A673 (cell line): ENCODE results near the gene LYSET. TPM values are rescaled to one million over a fixed set of nuclear protein-coding genes. Genes with fewer than 3 reads are reported as not detected.
A peak's percentile ranks its signal among the peaks of the same experiment; 100 is the strongest.

ENCODE experiments used
- BruUV-seq: library from RNA; stranded (reverse); fragments of 400-500 nt; replicated peaks from 2 replicates; lab custom pipeline; 2021; lab: Mats Ljungman, UMichigan
- CTCF ChIA-PET: fragments of 300-600 bp; sonication (Branson Sonifier 250); formaldehyde crosslinking; loops from one replicate; lab custom pipeline; 2022; ENCODE audit warnings: antibody characterized with exemption; lab: Charles Lee
- POLR2A ChIA-PET: fragments of 300-600 bp; sonication (Branson Sonifier 250); formaldehyde crosslinking; loops from one replicate; lab custom pipeline; 2022; ENCODE audit warnings: antibody characterized with exemption; ENCODE audit not compliant: low non-redundant PET; lab: Charles Lee
- DNase-seq: peaks from one replicate; pipeline ENCODE4 v3.0.0-alpha.2; 2015; ENCODE audit warnings: low spot score
- H3K27ac ChIP-seq: fragments of 200-600 bp; sonication (generic); 2 replicates; pipeline ENCODE4 v1.5.1; 2016; ENCODE audit warnings: mixed run types, low read depth, mild to moderate bottlenecking, mixed read lengths, antibody characterized with exemption, low read length; ENCODE audit not compliant: poor library complexity, severe bottlenecking
- H3K27me3 ChIP-seq: fragments of 200-600 bp; sonication (generic); replicated peaks from 2 replicates; pipeline ENCODE4 v1.6.1; 2017; ENCODE audit warnings: mixed run types, low read depth, mild to moderate bottlenecking, mixed read lengths, antibody characterized with exemption, low read length; ENCODE audit not compliant: insufficient read depth, poor library complexity
- H3K36me3 ChIP-seq: fragments of 200-600 bp; sonication (generic); 2 replicates; pipeline ENCODE4 v1.6.1; 2016; ENCODE audit warnings: mixed run types, mild to moderate bottlenecking, mixed read lengths, antibody characterized with exemption, low read length; ENCODE audit not compliant: insufficient read depth, poor library complexity, severe bottlenecking
- H3K4me1 ChIP-seq: fragments of 200-600 bp; sonication (generic); 2 replicates; pipeline ENCODE4 v1.6.1; 2017; ENCODE audit warnings: mixed run types, mild to moderate bottlenecking, mixed read lengths, antibody characterized with exemption, low read length; ENCODE audit not compliant: insufficient read depth, poor library complexity, severe bottlenecking
- H3K4me3 ChIP-seq: fragments of 200-600 bp; sonication (generic); 2 replicates; pipeline ENCODE4 v1.5.1; 2016; ENCODE audit warnings: low read depth, mixed run types, mild to moderate bottlenecking, mixed read lengths, low read length; ENCODE audit not compliant: poor library complexity, severe bottlenecking
- H3K9me3 ChIP-seq: fragments of 200-600 bp; sonication (generic); 2 replicates; pipeline ENCODE4 v1.6.1; 2016; ENCODE audit warnings: mixed run types, low read depth, mild to moderate bottlenecking, mixed read lengths, antibody characterized with exemption, low read length; ENCODE audit not compliant: poor library complexity, severe bottlenecking
- EZH2 ChIP-seq: fragments of 200-600 bp; sonication (generic); IDR thresholded peaks from 2 replicates; pipeline ENCODE4 v1.6.1; 2017; ENCODE audit warnings: borderline replicate concordance, low read depth, mild to moderate bottlenecking, mixed read lengths, antibody characterized with exemption, low read length; ENCODE audit not compliant: poor library complexity, severe bottlenecking
- intact Hi-C: fragments of 100-400 bp; cut with micrococcal nuclease; formaldehyde crosslinking; loops from one replicate; pipeline ENCODE4 v1.10.0; 2022; ENCODE audit not compliant: unreplicated experiment
- total RNA-seq: library from RNA; stranded (reverse); gene quantifications from 2 replicates; pipeline ENCODE4 v1.2.3, GENCODE V29; 2021
- TF ChIP-seq, protein P1 (sequence below): fragments of 300-800, 200-600 bp; sonication (generic); conservative IDR thresholded peaks from 2 replicates; pipeline ENCODE4 v1.5.1; 2017; ENCODE audit warnings: low read depth, mild to moderate bottlenecking, antibody characterized with exemption, low read length, moderate library complexity, mixed read lengths

LYSET gene
- total RNA-seq, 1 experiment from 2014 or later, result 26.8 TPM

DNA sequence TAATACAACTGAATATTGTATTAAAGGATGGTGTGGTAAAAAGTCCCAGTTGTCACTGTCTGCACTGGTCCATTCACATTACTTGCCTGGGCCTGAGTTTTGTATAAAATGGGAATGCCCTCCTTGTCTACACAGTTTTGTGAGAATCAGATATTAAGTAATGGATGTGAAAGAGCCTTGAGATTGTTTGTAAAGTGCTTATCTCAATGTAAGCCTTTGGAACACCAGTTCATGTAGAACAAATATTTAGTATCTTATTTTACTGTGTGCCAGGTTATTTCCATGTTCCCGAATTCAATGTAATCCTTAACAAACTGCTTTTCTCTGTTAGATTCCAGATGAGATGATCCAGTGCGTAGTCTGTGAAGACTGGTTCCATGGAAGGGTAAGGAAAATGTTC, 29.5 kb downstream of the LYSET start:
- intact Hi-C loops, result no loop called here
- CTCF ChIA-PET, result no interaction called here
- H3K4me1 ChIP-seq, result peaks cover 3% of the 10 kb centered on the region
- no peak overlapping the region for H3K27ac ChIP-seq
- BruUV-seq, result no TSS peak
- DNase-seq, result no peak
- no peak for TF ChIP-seq EZH2
- TF ChIP-seq, protein P1, sequence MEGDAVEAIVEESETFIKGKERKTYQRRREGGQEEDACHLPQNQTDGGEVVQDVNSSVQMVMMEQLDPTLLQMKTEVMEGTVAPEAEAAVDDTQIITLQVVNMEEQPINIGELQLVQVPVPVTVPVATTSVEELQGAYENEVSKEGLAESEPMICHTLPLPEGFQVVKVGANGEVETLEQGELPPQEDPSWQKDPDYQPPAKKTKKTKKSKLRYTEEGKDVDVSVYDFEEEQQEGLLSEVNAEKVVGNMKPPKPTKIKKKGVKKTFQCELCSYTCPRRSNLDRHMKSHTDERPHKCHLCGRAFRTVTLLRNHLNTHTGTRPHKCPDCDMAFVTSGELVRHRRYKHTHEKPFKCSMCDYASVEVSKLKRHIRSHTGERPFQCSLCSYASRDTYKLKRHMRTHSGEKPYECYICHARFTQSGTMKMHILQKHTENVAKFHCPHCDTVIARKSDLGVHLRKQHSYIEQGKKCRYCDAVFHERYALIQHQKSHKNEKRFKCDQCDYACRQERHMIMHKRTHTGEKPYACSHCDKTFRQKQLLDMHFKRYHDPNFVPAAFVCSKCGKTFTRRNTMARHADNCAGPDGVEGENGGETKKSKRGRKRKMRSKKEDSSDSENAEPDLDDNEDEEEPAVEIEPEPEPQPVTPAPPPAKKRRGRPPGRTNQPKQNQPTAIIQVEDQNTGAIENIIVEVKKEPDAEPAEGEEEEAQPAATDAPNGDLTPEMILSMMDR, result no peak
- no peaks in the 10 kb centered on the region for H3K9me3 ChIP-seq
- no peak overlapping the region for H3K4me3 ChIP-seq
- peaks cover 64% of the 10 kb centered on the region for H3K36me3 ChIP-seq
- POLR2A ChIA-PET, result no interaction called here
- no peaks in the 10 kb centered on the region for H3K27me3 ChIP-seq

DNA sequence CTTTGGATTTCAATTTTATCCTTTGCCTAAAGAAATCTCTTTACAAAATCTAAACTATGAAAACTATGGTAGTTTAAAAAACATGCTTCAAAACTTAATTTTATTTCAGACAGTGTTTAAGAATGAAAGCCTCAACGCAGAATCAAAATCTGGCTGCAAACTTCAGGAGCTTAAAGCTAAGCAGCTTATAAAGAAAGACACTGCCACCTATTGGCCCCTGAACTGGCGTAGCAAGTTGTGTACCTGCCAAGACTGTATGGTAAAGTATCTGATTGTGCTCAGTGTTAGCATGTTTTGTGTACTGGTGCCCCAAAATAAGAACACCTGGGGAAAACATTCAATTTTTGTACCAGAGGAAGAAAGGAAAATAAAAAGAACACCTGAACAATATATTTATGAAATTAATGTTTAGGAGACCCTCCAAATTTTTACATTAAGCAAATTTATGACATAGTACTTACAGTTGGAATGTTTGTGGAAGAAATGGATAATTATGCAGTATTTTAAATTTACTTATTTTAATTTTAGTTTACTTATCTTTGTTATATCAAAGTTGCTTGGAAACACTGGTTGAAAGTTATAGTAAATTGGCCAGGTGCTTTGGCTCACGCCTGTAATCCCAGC, 34.1 kb downstream of the LYSET start:
- intact Hi-C loops, result no loop called here

DNA sequence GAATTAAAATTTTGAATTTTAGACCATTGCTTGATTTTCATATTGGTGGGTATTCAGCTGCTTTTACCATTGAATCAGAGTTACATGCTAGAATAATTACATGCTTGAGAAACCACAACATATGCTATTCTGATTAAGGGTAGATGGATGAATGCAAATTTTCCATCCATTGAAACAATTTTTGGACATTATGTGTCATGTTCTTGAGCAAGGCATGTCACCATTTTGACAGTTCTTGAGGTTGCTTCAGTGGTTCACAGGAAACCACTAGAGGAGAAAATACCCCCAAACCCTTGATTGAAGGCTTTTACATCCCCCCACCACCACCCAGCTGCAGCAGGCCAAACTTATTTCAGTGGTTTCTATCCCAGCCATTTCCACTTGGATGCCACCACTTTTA, 35.4 kb downstream of the LYSET start:
- no TSS peak for BruUV-seq
- no peak overlapping the region for H3K27ac ChIP-seq
- H3K27me3 ChIP-seq, result no peaks in the 10 kb centered on the region

More for the DNA sequence above, 34.1 kb downstream of the LYSET start:
- no peak for TF ChIP-seq EZH2
- TF ChIP-seq, protein P1, result peak; percentile 73
- CTCF ChIA-PET, result interaction anchor here (0.5 to 1.0 kb wide), 9 partner anchors 12 to 750 kb away, joined by 3 to 16 read pairs (median 5); partner anchors contain the start of genes GON7 and UBR7
- Histone ChIP-seq H3K27ac (no peak overlapping the region), H3K27me3 (no peaks in the 10 kb centered on the region), H3K36me3 (peaks cover 72% of the 10 kb centered on the region), H3K9me3 (no peaks in the 10 kb centered on the region), H3K4me1 (no peaks in the 10 kb centered on the region), H3K4me3 (no peak overlapping the region)
- no TSS peak for BruUV-seq
- POLR2A ChIA-PET, result no interaction called here
- DNase-seq, result peak; percentile 70

More for the DNA sequence above, 35.4 kb downstream of the LYSET start:
- H3K9me3 ChIP-seq, result no peaks in the 10 kb centered on the region
- ChIA-PET POLR2A (no interaction called here), CTCF (no interaction called here)
- H3K36me3 ChIP-seq, result peaks cover 61% of the 10 kb centered on the region
- intact Hi-C loops, result no loop called here
- H3K4me1 ChIP-seq, result no peaks in the 10 kb centered on the region
- TF ChIP-seq EZH2, result no peak
- TF ChIP-seq, protein P1, result no peak
- no peak overlapping the region for H3K4me3 ChIP-seq
- DNase-seq, result no peak
